ENCODE results near the gene SLC36A4.
"Not testable (repeated sequence)": the region's sequence is repeated elsewhere in the genome, so short reads cannot be mapped to it uniquely, and the experiment has no call there.

The SLC36A4 gene

GRCh38 chr11:93123351-93123898 is 74.4 kb downstream of the SLC36A4 start:
- DNase-seq (ENCODE audit: insufficient read length, low spot score) (no peak), FAIRE-seq (no peak)

- no peak for FAIRE-seq
Measured at GRCh38 chr11:93122535-93123235, 75.1 kb downstream of the SLC36A4 start.

GRCh38 chr11:93118276-93118675 is 79.5 kb downstream of the SLC36A4 start:
- DNase-seq (ENCODE audit: insufficient read length, low spot score) (no peak), FAIRE-seq (no peak)

More at GRCh38 chr11:93122535-93123235, 75.1 kb downstream of the SLC36A4 start:
- DNase-seq (ENCODE audit: insufficient read length, low spot score) = no peak

GRCh38 chr11:93117565-93117964 is 80.2 kb downstream of the SLC36A4 start:
- no peak for DNase-seq (ENCODE audit: insufficient read length, low spot score)
- no peak for FAIRE-seq

- DNase-seq (ENCODE audit: insufficient read length, low spot score) (no peak), FAIRE-seq (no peak)
Measured at GRCh38 chr11:93116641-93117441, 81.0 kb downstream of the SLC36A4 start.

GRCh38 chr11:93114304-93114703 is 83.5 kb downstream of the SLC36A4 start:
- no peak for DNase-seq (ENCODE audit: insufficient read length, low spot score)
- no peak for FAIRE-seq

GRCh38 chr11:93113824-93114223 is 84.0 kb downstream of the SLC36A4 start:
- DNase-seq (ENCODE audit: insufficient read length, low spot score) (no peak), FAIRE-seq (no peak)

GRCh38 chr11:93111147-93111546 is 86.6 kb downstream of the SLC36A4 start:
- DNase-seq (ENCODE audit: insufficient read length, low spot score); FAIRE-seq: not testable (repeated sequence)

- DNase-seq (ENCODE audit: insufficient read length, low spot score) (no peak), FAIRE-seq (no peak)
Measured at GRCh38 chr11:93100211-93100610, 97.6 kb downstream of the SLC36A4 start.

- DNase-seq (ENCODE audit: insufficient read length, low spot score) (no peak), FAIRE-seq (no peak)
Measured at GRCh38 chr11:93099806-93100205, 98.0 kb downstream of the SLC36A4 start.

All from GM19239 (cell line).